TTC549 (cell line): ENCODE data around the gene CCDC8.
"Not testable (repeated sequence)": the region's sequence is repeated elsewhere in the genome, so short reads cannot be mapped to it uniquely, and the experiment has no call there.

Experiments used
- FAIRE-seq: peaks from 2 replicates; lab custom pipeline; 2012; peaks lifted over from hg19 to GRCh38; lab: Jason Lieb, UNC

The CCDC8 gene

DNA sequence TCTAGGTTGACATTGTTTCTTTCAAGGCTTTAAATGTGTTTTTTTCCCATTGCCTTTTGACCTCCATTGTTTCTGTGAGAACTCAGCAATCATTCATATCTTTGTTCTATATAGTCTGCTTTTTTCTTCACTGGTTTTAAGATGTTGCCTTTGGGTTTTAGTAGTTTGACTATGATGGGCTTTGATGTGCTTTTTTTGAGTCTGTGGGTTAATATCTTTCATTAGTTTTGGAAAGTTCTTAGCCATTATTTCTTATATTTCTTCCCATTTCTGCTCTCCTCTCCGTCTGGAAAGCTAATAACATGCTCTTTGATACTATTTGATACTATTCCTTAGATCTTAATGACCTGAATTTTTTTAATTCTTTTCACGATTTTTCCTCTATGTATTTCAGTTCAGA, 32.7 kb downstream of the CCDC8 start:
- FAIRE-seq, result no peak

- no peak for FAIRE-seq
Measured at GRCh38 chr19:46378268-46378667, 35.1 kb downstream of the CCDC8 start.

DNA sequence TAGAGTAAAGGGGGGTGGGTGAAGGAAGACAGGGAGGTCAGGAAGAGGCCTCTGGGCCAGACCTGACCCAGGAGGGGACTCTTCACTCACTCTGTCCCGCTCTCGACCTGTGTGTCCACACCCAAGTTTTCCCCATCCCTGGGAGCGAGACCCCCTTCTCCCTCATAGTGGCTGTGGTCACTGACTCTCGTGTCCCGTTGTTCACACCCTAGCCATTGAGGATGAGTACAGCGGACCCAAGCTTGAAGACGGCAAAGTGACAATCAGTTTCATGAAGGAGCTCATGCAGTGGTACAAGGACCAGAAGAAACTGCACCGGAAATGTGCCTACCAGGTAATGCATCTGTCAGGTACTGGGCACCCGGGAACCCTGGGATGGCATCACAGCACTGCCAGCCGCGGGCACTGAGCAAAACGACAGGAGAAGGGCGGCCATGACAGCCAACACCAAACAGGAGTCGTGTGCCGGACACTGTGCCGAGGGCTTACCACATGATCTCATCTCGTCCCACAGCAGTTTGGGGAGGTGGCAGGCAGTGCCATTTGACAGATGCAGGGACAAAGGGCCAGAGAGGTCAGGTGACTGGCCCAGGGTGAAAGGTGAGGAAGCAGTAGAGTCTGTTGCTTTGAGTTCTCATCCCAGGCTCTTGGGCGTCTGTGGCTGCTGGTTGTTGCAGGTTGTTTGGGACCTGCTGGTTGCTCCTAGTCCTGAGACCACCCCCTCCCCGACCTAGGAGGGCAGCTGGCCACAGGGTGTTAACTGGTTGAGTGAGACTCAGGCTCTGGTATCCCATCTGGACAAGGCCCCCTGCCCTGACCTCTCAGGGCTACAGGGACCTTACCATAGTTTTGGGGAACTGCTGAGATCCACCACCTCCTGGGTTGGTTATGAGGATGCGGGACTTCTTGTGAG, 36.9 kb downstream of the CCDC8 start:
- no peak for FAIRE-seq

DNA sequence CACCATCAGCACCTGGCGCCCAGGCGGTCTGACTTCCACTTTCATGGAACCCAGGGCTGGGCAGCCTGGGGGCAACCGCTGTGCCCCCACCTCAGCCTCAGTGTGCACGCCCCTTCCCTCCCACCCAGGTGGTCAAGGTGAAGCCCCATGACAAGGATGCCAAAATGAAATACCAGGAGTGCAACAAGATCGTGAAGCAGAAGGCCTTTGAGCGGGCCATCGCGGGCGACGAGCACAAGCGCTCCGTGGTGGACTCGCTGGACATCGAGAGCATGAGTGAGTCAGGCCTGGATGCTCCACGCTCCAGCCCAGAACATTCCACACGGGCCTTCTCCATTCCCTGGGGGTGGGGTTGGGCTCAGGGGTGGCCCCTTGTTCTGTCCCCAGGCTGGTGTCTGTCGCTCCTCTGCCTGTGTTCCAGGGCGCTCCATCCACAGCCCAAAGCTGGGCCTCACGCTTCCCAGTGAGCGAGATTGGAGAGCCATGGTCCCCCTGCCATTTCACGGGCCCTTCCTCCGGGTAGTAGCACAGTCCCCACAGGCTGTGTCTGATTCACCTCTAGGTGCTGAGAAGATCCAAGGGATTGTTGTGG, 37.8 kb downstream of the CCDC8 start:
- FAIRE-seq, result not testable (repeated sequence)

GRCh38 chr19:46374536-46375475, 38.6 kb downstream of the CCDC8 start:
- no peak for FAIRE-seq

GRCh38 chr19:46373491-46374359, 39.6 kb downstream of the CCDC8 start:
- no peak for FAIRE-seq

GRCh38 chr19:46372901-46373490, 40.4 kb downstream of the CCDC8 start:
- no peak for FAIRE-seq

DNA sequence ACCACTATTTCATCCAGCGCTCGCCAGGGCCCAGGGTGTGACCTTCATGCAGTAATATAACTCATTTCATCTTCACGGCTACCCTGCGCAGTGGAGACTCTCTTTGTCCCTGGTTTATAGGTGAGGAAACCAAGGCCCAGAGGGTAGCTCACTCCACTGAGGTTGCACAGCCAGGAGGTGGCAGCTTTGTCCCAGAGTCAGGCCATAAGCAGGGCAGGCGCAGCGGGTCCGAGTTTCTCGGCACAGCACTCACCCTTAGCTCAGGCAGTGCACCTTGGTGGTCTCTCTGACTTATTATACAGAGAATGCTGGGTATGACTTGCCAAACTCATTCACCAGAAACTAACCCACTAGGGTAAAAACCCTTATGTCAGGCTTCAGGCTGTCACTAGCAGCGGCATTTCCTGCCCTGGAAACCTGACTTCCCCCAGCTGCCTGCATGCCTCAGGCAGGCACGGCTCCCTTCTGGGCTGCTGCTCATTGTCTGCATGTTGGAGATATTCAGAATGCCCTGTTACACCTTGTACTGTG, 41.9 kb downstream of the CCDC8 start:
- no peak for FAIRE-seq

DNA sequence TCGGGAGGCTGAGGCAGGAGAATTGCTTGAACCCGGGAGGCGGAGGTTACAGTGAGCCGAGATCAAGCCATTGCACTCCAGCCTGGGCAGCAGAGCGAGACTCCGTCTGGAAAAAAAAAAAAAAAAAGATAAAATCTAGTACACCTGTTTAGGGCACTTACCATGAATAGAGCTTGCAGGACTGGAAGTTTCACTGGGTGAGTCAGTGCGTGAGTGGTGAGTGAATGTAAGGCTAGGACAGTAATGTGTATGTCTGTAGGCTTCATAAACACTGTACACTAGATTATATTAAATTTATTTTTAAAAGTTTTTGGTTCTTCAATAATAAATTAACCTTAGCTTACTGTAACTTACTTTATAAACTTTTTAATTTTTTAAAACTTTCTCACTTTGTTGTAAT, 43.5 kb downstream of the CCDC8 start:
- FAIRE-seq, result no peak

DNA sequence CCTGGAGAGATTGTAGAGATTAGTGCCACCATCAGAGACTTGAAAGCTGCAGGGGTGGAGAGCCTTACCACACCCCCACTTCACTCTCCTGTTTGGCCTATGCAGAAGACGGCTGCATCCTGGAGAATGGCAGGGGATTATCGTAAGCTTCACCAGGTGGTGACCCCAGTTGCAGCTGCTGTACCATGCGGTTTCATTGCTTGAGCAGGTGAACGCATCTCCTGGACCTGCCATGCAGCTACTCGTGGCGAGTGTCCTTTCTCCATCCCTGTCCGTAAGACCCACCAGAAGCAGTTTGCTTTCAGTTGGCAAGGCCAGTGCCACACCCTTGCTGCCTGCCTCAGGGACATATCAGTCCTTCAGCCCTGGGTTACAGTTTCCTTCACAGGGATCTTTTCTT, 45.2 kb downstream of the CCDC8 start:
- FAIRE-seq, result no peak

- no peak for FAIRE-seq
Measured at GRCh38 chr19:46367426-46367825, 45.9 kb downstream of the CCDC8 start.

DNA sequence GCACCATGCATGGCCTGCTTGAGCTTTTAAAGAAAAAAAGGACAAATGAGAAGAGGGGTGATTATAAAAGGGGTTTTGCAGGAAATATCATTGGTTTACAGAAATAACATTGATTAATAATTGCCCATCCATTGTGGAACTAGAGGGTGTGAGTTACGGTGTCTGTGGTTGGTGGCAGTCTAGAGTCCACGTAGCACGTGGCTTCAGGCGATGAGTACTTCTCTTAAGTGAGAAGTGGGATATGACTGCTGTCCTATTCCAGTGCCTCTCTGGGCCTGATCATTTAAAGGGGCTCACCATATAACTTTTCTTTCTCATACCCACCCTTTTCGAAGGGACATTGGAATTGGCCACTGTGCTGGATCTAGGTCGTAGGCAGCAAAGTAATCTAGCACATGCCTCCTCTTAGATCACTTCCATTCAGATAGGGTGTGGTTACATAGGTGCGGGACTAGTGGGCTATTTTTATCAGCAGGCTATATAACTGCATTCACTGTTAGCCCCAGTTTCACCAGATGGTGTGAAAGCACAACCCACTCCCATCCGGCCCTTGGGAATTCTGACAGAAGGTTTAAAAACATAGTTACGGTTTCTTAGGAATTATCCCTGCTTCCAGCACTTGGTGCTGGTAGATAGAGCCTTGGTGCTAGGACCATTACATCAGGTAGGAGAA, 46.6 kb downstream of the CCDC8 start:
- FAIRE-seq, result no peak

- no peak for FAIRE-seq
Measured at GRCh38 chr19:46365561-46365960, 47.8 kb downstream of the CCDC8 start.

- no peak for FAIRE-seq
Measured at GRCh38 chr19:46364359-46364758, 49.0 kb downstream of the CCDC8 start.

DNA sequence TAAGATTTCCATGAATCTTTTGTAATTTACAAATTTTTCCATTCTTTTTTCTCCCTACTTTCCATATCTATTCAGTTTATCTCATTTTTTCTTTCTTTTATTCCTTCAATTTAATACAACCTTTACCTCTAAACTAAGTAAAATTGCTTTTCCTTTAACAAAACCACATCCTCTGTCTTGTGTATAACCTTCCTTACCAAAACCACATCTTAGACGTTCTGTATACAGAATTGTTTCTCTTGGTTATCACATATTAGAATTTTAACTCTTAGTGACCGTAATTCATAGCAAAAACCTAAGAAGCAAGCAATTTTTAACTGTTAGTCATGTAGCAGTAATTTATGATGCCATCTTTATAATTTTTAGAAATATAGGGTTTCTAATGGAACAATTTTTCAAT, 51.4 kb downstream of the CCDC8 start:
- no peak for FAIRE-seq
